Adrenal gland (tissue), 12 donors: ENCODE data around the gene PACRG. TPM values are rescaled to one million over a fixed set of nuclear protein-coding genes. Genes with fewer than 3 reads are reported as not detected.
A peak's percentile ranks its signal among the peaks of the same experiment; 100 is the strongest.

Source experiments
- DNase-seq, 7 donors: peaks; one replicate each; pipeline ENCODE4 v3.0.0-alpha.2; 2019 to 2020
- H3K27ac ChIP-seq, 5 donors: fragments of 200-600 bp; sonication (generic) in 4 of 5; 1 replicate in 3 of 5; 2 replicates in 2 of 5; pipeline versions ENCODE4 v1.5.1 to v1.8.0; 2016 to 2020; ENCODE audit warnings: mild to moderate bottlenecking in 1 of 5
- H3K27me3 ChIP-seq: fragments of 200-600 bp; 2 replicates; pipeline ENCODE4 v1.8.0; 2021
- H3K36me3 ChIP-seq, 2 donors: fragments of 200-600 bp; replicated peaks in 1 of 2; 1 replicate in 1 of 2; 2 replicates in 1 of 2; pipeline versions ENCODE4 v1.5.1 to v1.8.0; 2018 to 2022
- H3K4me1 ChIP-seq, 2 donors: fragments of 200-600 bp; replicated peaks in 1 of 2; 1 replicate in 1 of 2; 2 replicates in 1 of 2; pipeline versions ENCODE4 v1.5.1 to v1.8.0; 2018 to 2021
- H3K4me3 ChIP-seq, 4 donors: fragments of 200-600 bp; sonication (generic) in 3 of 4; one replicate each; pipeline ENCODE4 v1.5.1; 2016 to 2018
- H3K9me3 ChIP-seq, 3 donors: fragments of 200-600 bp; sonication (generic) in 1 of 3; replicated peaks in 1 of 3; 1 replicate in 2 of 3; 2 replicates in 1 of 3; pipeline versions ENCODE4 v1.5.1 to v1.8.0; 2016 to 2021
- CTCF ChIP-seq, 6 experiments: fragments of 450-650 bp in 4 of 6; fragments of 200-600 bp in 2 of 6; sonication (generic) in 1 of 6; IDR thresholded peaks; 1 replicate in 5 of 6; 2 replicates in 1 of 6; pipeline versions ENCODE4 v1.5.1 to v1.8.0; 2016 to 2021; ENCODE audit warnings: antibody characterized with exemption in 6 of 6, mild to moderate bottlenecking in 2 of 6, moderate library complexity in 1 of 6
- POLR2A ChIP-seq, 2 donors: fragments of 450-650 bp; IDR thresholded peaks; one replicate each; pipeline ENCODE4 v1.6.1; 2017; ENCODE audit warnings: antibody characterized with exemption in 2 of 2, mild to moderate bottlenecking in 2 of 2, moderate library complexity in 1 of 2
- WGBS, 4 donors: extraction: QIAGEN DNeasy Blood & Tissue Kit in 2 of 4; methylation state at CpG; one replicate each; pipeline versions ENCODE4 v1.1.5 to v1.1.7; 2013 to 2017; 5-methylcytosine and 5-hydroxymethylcytosine counted together
- intact Hi-C, 2 donors: fragments of 100-400 bp; cut with DNase I; formaldehyde crosslinking; loops; one replicate each; pipeline versions ENCODE4 v1.14.1 to v1.15.0; 2022 to 2023
- polyA plus RNA-seq, 3 donors: library from polyadenylated mRNA; stranded (reverse); fragments of 200-250 nt in 2 of 3; fragments of 350-450 nt in 1 of 3; fragmentation: Illumina TruSeq in 1 of 3; extraction: RNeasy Lipid Tissue Mini Kit (QIAGEN cat#74804) in 1 of 3; gene quantifications; one replicate each; pipeline ENCODE4 v1.2.3, GENCODE V29; 2013 to 2014
- total RNA-seq, 9 donors: library from RNA; depleted of rRNA in 4 of 9; stranded (reverse); fragments of >200 nt in 4 of 9; fragments of 120-200 nt in 1 of 9; fragmentation: NEBNext Ultra II Directional in 1 of 9; extraction: Animal tissue kit (Norgen Biotek cat#: 25700) in 1 of 9; gene quantifications; one replicate each; pipeline versions ENCODE4 v1.1.0 to v1.2.4, GENCODE V29; 2013 to 2023
- donor health status: healthy with polysubstance abuse.
- donor health status: Bipolar disorder and iron deficiency.
- donor health status: DM: yes; HTN: yes; CAD: no.
- donor health status: DM: no; HTN: no; CAD: no.
- donor health status: DM: no; HTN: no; CAD: no.
- donor health status: DM: yes; HTN: yes; CAD: no.

The PACRG gene
- total and polyA plus RNA-seq, 12 donors = 0.18 to 6.1 (median 1.4) TPM

GRCh38 chr6:163252061-163252591, 524.4 kb downstream of the PACRG start:
- 74 to 82% (median 81%) methylated on average over 21 to 27 of the region's 27 CpGs for WGBS, 4 donors
- Histone ChIP-seq H3K4me3 (no peak overlapping the region), H3K4me1 (no peaks in the 10 kb centered on the region)

GRCh38 chr6:163253556-163254213, 525.9 kb downstream of the PACRG start:
- H3K9me3 ChIP-seq = no peaks in the 10 kb centered on the region
- no peak overlapping the region for H3K4me3 ChIP-seq
- no peak for DNase-seq
- H3K27ac ChIP-seq = no peak overlapping the region
- 81 to 95% (median 88%) methylated on average over 3 to 9 of the region's 9 CpGs for WGBS, 4 donors
- H3K36me3 ChIP-seq = no peaks in the 10 kb centered on the region
- intact Hi-C loops = no loop called here
- no peaks in the 10 kb centered on the region for H3K4me1 ChIP-seq
- TF ChIP-seq CTCF (IDR thresholded peaks at IDR 0.05) = no peak
- no peak for TF ChIP-seq POLR2A (IDR thresholded peaks at IDR 0.05)
- no peaks in the 10 kb centered on the region for H3K27me3 ChIP-seq

More at GRCh38 chr6:163252061-163252591, 524.4 kb downstream of the PACRG start:
- Histone ChIP-seq H3K27ac (no peak overlapping the region), H3K36me3 (no peaks in the 10 kb centered on the region), H3K9me3 (no peaks in the 10 kb centered on the region), H3K27me3 (no peaks in the 10 kb centered on the region)
- intact Hi-C loops = no loop called here
- peak in 1 of 7 donors; percentile 4 for DNase-seq
- TF ChIP-seq CTCF (IDR thresholded peaks at IDR 0.05) (no peak), POLR2A (IDR thresholded peaks at IDR 0.05) (no peak)

- no peak overlapping the region for H3K27ac ChIP-seq
- WGBS, 4 donors = 69 to 84% (median 77%) methylated on average over 7 of the region's 7 CpGs
These were observed 526.6 kb downstream of the PACRG start for GRCh38 chr6:163254341-163254835.

GRCh38 chr6:163255265-163255664, 527.5 kb downstream of the PACRG start:
- TF ChIP-seq POLR2A (IDR thresholded peaks at IDR 0.05) (no peak), CTCF (IDR thresholded peaks at IDR 0.05) (no peak)
- Histone ChIP-seq H3K9me3 (no peaks in the 10 kb centered on the region), H3K4me1 (no peaks in the 10 kb centered on the region), H3K27ac (no peak overlapping the region), H3K27me3 (no peaks in the 10 kb centered on the region), H3K4me3 (no peak overlapping the region), H3K36me3 (no peaks in the 10 kb centered on the region)
- intact Hi-C loops = no loop called here
- WGBS, 4 donors = 83 to 96% (median 92%) methylated on average over 1 to 2 of the region's 2 CpGs
- no peak for DNase-seq

More at GRCh38 chr6:163254341-163254835, 526.6 kb downstream of the PACRG start:
- H3K27me3 ChIP-seq = no peaks in the 10 kb centered on the region
- no peaks in the 10 kb centered on the region for H3K36me3 ChIP-seq
- H3K4me3 ChIP-seq = no peak overlapping the region
- TF ChIP-seq POLR2A (IDR thresholded peaks at IDR 0.05) (no peak), CTCF (IDR thresholded peaks at IDR 0.05) (no peak)
- no peak for DNase-seq
- H3K9me3 ChIP-seq = no peaks in the 10 kb centered on the region
- H3K4me1 ChIP-seq = no peaks in the 10 kb centered on the region
- intact Hi-C loops = no loop called here
